Right renal cortex interstitium (tissue), 3 donors: ENCODE data around the gene DIDO1. TPM values are rescaled to one million over a fixed set of nuclear protein-coding genes. Genes with fewer than 3 reads are reported as not detected.
"Not testable (repeated sequence)": the region's sequence is repeated elsewhere in the genome, so short reads cannot be mapped to it uniquely, and the experiment has no call there.

Experiments
- DNase-seq, 3 donors: peaks; one replicate each; pipeline ENCODE4 v3.0.0-alpha.2; 2013; ENCODE audit warnings: low read depth in 3 of 3, low spot score in 2 of 3
- polyA plus RNA-seq, 3 donors: library from polyadenylated mRNA; unstranded; fragments of 120-200 nt; gene quantifications; one replicate each; pipeline ENCODE4 v1.2.1, GENCODE V29; 2013; ENCODE audit not compliant: insufficient read length in 3 of 3

DIDO1 gene
- polyA plus RNA-seq, 3 donors, result 49.0 to 58.6 (median 57.1) TPM

- DNase-seq, result no peak
Observed at GRCh38 chr20:62962891-62963613, 36.7 kb upstream of the DIDO1 start.

GRCh38 chr20:62962221-62962879 is 36.0 kb upstream of the DIDO1 start:
- no peak for DNase-seq

GRCh38 chr20:62961799-62962198 is 35.5 kb upstream of the DIDO1 start:
- DNase-seq, result no peak

- DNase-seq, result no peak
Observed at GRCh38 chr20:62961310-62961783, 35.0 kb upstream of the DIDO1 start.

- not testable (repeated sequence) for DNase-seq
Observed at GRCh38 chr20:62960446-62961309, 34.4 kb upstream of the DIDO1 start.

- no peak for DNase-seq
Observed at GRCh38 chr20:62959998-62960436, 33.7 kb upstream of the DIDO1 start.

- no peak for DNase-seq
Observed at GRCh38 chr20:62959101-62959971, 33.0 kb upstream of the DIDO1 start.

- no peak for DNase-seq
Observed at GRCh38 chr20:62958388-62959100, 32.2 kb upstream of the DIDO1 start.

- DNase-seq, result no peak
Observed at GRCh38 chr20:62957136-62958117, 31.1 kb upstream of the DIDO1 start.

- no peak for DNase-seq
Observed at GRCh38 chr20:62956387-62957135, 30.3 kb upstream of the DIDO1 start.

GRCh38 chr20:62955519-62956386 is 29.4 kb upstream of the DIDO1 start:
- DNase-seq, result no peak

- DNase-seq, result peak in 2 of 3 donors; percentile 52 to 71
Observed at GRCh38 chr20:62953839-62954703, 27.8 kb upstream of the DIDO1 start.

GRCh38 chr20:62952968-62953838 is 26.9 kb upstream of the DIDO1 start:
- no peak for DNase-seq

GRCh38 chr20:62952373-62952967 is 26.2 kb upstream of the DIDO1 start, which contains the start of gene SLC17A9:
Gene SLC17A9 (plus strand): TSS chr20:62952709. CDS start chr20:62952831, 122 bp downstream.
- DNase-seq, result no peak
